HG03571 (cell line): Measurements from ENCODE around the gene CHMP4B.
A peak's percentile ranks its signal among the peaks of the same experiment; 100 is the strongest.

Source experiments
- ATAC-seq: cut with Tn5 transposase; IDR thresholded peaks from one replicate; pipeline ENCODE4 v1.9.1; 2021; ENCODE audit not compliant: unreplicated experiment

CHMP4B gene

GRCh38 chr20:33859751-33860150, 48.6 kb downstream of the CHMP4B start:
- no peak for ATAC-seq

- ATAC-seq, result no peak
These were observed 50.3 kb downstream of the CHMP4B start for GRCh38 chr20:33861458-33861857.

- ATAC-seq, result no peak
These were observed 51.7 kb downstream of the CHMP4B start for GRCh38 chr20:33862709-33863403.

- ATAC-seq, result no peak
These were observed 52.5 kb downstream of the CHMP4B start for GRCh38 chr20:33863440-33864323.

DNA sequence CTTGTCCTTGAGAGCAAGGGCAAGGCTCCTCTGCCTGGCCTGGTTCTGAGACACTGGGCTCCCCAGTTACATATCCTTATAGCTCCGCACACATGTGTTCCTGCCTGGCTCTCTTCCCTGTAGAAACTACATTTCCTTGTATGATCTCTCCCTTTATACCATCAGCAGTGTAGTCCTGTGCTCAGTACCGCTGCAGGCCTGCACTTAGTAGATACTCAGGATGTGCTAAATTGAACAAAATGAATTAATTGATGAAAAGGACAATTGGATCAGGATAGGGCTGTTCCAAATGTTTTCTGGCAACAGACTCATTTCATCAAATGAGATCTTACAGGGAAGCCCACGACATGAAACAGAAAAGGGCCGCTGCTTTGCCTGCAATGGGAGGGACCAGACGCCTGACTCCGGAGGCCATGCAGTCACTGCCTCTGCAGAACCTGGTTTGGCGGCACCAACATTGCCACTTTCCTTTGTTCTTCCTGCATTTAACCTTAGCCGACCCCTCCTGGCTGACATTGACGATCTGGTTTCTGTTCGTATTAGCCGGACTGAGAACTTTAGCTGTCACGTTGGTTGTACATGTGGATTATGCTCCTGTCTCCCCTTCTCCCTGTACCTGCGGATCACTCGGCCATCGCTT, 53.3 kb downstream of the CHMP4B start:
- no peak for ATAC-seq

DNA sequence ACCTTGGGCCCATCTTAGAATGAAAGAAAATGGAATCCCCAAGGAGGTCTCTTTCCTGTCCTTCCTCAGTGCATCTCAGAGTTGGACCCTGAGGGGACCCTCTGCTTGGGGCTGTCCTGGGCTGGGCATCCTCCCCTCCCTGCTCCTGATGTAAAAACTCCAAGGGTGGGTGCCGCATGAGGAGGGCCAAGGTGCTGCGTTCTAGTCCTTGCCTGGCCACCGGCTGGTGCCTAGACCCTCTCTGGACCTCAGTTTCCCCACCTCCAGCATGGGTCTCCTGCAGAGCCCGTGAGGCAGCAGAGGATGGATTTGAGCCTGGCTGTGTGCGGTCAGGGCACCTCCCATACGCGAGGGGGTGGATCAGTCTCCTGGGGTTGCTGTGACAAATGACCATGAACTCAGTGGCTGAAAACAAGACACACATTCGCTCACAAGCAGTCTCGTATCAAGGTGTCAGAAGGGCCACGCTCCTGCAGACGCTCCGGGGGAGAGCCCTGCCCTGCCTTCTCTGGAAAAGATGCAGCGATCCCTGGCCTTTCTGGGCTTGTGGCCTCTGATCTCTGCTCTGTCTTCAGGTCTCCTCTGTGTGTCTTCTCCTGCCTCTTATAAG, 54.7 kb downstream of the CHMP4B start:
- ATAC-seq, result no peak

- no peak for ATAC-seq
These were observed 55.4 kb downstream of the CHMP4B start for GRCh38 chr20:33866398-33867100.

GRCh38 chr20:33868042-33868441, 56.9 kb downstream of the CHMP4B start:
- no peak for ATAC-seq

GRCh38 chr20:33868595-33868994, 57.4 kb downstream of the CHMP4B start:
- no peak for ATAC-seq

DNA sequence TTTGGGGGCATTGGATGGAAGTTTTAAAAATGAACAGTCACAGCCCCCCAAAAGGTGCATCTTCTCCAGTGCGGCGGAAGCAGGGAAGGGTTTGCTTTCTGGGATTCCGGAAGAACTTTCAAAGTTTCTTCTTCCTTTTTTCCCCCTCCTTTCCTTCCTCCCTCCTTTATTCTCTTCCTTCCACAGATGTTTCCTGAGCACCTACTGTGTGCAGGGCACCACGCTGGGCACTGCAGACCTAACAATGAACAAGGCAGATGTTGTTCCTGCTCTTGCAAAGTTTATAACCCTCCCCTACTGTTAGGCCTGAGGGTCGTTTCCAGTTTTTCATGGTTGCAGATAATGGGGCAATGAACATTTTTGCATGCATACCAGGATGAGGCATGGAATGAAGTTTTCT, 58.1 kb downstream of the CHMP4B start:
- no peak for ATAC-seq

DNA sequence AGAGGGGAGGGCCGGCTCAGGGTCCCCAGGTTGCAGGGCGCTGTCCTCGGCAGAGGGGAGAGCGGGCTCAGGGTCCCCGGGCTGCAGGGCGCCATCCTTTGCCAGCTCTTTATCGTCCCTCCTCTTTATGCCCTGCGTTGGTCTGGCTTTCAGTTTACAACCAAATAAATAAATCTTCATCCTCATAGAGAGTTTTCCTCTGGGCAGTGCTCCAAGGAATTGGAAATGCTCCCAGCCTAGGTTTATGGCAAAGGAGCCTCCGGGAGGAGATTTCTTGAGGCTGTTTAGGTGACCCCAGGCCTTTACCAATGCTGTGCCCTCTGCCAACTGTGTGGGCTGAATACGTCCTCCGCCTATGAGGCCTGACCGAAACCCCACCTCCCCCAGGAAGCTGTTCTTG, 60.2 kb downstream of the CHMP4B start:
- no peak for ATAC-seq

DNA sequence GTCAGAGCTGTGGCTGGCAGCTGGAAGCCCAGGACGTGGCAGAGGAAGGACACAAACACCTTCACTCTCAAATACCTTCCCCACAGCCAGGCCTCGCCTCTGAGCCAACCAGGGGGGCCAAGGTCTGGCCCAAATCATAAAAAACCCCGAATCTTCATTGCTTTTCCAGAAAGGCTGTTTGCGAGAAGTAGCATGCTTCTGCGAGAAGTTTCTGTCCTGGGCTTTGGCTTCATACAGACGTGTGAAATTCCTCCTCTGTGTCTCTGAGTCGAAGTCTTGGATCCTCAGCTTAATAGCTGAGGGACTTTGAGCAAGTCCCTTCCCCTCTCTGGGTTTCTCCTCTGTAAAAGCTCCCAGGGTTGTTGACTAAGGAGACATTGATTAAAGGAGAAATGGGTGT, 63.0 kb downstream of the CHMP4B start:
- no peak for ATAC-seq

DNA sequence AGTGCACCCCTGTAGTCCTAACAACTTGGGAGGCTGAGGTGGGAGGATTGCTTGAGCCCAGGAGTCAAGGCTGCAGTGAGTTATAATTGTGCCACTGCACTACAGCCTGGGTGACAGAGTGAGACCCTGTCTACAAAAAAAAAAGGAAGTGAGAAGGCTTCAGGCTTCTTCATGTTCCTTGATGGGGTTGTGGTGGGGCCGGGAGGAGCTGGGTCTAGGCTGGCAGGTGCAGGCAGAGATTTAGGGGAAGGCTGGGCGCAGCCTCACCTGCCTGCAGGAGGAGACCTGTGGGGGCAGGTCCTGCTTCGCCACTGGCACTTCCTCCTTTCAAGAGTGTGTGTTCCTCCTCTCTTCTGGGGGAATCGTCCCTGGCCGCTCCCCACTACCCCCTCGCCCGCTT, 63.9 kb downstream of the CHMP4B start:
- peak; percentile 62 for ATAC-seq

DNA sequence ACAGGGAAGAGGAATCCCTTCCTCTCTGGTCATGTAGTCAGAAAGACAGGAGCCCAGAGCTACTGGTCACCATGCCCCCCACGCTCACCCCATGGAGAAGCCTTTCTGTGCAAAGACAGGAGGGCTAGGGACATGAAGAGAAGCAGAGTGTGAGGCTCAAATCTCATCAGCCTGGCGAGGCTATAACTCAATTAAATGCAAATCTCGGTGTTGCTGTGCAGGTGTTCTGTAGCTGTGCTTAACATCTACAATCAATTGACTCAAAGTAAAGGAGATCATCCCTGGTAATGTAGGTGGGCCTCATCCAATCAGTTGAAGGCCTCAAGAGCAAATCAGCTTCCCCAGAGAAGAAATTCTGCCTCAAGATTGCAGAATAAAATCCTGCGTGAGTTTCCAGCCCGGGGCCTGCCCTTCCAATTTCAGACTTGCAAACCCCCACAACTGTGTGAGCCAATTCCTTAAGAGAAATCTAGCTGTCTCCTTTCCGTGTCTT, 64.4 kb downstream of the CHMP4B start:
- no peak for ATAC-seq

DNA sequence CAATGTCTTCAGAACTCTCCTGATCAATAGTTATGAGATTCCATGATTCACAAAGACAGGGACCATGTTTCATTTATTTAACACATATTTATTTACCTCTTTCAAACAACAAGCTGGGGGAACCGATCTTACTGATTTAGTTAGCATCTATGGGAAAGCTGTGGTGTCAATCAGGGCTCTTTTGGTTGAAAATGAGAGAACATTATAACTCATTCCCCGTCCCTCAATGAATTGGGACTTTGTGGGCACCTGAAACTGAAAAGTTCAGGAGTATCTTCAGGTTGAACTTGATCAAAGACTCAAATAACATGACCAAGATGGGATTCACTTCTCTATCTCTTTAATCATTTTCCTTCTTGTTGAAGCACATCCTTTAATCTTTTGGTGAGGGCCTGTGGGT, 67.4 kb downstream of the CHMP4B start:
- ATAC-seq, result no peak

GRCh38 chr20:33880396-33880795, 69.2 kb downstream of the CHMP4B start:
- no peak for ATAC-seq

DNA sequence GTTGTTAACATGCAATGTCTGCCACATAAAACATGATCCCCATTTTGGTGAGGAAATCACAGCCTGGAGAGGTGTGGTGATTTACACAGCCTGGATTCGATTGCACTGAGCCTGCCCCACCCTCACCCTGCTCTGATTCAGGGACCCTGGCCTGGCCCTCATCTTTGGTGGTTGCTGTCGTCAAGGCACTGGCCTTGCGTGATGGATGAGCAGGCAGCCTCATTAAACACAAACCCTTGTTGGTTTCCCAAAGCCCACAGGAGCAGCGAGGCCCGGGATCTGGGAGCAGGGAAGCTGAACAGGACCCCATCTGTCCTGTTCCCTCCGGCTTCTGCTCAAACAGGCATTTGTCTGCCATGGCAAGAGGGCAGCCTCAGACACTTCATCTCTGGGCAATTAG, 70.8 kb downstream of the CHMP4B start:
- ATAC-seq, result no peak

- ATAC-seq, result no peak
These were observed 71.3 kb downstream of the CHMP4B start for GRCh38 chr20:33882481-33882880.

DNA sequence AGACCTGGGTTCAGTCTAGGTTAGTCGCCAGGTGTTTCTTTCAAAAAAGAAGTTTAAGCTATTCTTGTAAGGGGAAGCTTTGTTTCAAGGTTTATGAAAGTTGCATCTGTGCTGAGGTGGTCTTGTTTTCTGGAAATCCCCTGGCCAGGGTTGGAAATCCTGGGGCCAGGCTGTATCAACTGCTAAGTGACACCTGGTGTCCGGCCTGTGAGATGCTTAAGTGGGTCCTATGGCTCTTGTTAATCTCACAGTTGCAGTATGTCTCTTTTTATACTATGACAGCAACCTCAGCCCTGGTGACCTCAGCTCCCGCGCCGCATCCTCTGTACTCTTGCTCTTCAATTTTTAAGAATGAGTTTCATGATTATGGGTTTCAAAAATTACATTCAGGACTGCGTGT, 72.0 kb downstream of the CHMP4B start:
- ATAC-seq, result no peak

DNA sequence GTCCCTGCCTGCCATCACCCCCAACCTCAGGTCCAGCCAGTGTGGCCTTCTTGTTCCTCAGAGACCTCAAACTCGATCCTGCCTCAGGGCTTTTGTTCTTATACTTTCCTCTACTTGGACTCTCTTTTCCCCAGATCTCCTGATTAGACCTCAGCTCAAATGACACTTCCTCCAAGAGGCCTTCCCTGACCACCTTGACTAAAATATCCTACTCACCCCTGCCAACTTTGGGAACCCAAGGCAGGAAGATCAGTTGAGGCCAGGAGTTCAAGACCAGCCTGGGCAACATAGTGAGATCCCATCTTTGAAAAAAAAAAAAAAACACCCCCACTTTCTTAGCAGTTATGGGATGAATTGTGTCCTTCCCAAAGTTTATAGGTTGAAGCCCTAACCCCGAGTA, 73.5 kb downstream of the CHMP4B start:
- no peak for ATAC-seq

DNA sequence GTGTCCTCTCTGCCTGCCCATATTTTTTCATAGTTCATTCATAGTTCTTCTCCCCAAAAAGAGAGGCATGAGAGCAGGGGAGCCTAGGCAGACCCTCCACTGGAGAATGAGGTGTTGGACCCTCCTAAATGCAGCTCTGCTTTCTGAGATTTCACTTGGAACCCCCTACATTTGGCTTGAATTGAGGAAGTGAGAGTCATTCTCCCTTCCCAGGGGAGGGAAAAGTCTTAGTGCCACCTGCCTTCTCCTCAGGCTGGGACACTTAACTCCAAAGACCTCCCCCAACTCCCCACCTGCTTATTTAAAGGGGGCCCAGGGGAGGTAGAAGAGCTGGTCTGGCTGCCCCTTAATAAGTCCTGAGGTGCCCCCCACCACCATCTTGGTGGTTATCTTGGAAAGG, 78.2 kb downstream of the CHMP4B start:
- ATAC-seq, result no peak
